Ecto neural progenitor cell (in vitro differentiated cells): ENCODE data around the gene ATP6V0A4.
"Not testable (repeated sequence)": the region's sequence is repeated elsewhere in the genome, so short reads cannot be mapped to it uniquely, and the experiment has no call there.

ENCODE experiments used
- DNase-seq: peaks from one replicate; pipeline ENCODE4 v3.0.0-alpha.2; 2018; ENCODE audit warnings: low spot score

Gene ATP6V0A4

DNA sequence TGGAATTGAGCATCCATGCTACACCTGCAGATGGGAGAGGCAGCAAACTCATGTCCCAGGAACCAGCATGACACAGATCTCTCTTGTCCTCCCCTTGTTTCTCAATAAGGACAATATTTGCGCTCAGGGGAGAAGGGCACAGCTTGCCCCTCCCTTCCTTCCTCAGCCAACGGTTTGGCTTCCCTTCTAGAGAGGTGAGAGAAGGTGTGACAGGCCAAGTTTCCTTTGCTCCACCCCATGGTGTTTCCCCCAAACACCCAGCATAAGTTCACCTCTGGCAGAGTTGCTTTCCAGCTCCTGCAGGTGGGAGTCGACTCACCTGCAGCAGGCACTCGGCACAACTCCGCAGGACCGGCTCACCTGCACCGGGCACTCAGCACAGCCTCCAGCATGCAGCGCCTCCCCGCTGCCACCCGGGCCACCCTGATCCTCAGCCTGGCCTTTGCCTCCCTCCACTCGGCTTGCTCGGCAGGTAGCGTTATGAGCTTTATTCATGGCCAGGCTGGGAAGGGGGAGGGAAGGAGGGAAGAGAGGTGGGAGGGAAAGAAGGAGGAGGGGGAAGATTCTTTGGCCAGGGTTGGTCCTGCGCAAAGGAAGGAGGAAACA, at the start of gene ATP6V0A4, which contains the start of gene TMEM213:
TSS of gene ATP6V0A4 (minus strand) at position 482 of the 606 bp plus-strand sequence. CDS start 26,949 bp downstream, outside the sequence.
TSS of gene TMEM213 (plus strand) at position 280 of the 606 bp plus-strand sequence. CDS start at position 391, 111 bp downstream.
- peak; percentile 59 for DNase-seq

- DNase-seq: no peak
These were observed 47.7 kb upstream of the ATP6V0A4 start for GRCh38 chr7:138845711-138846110.

GRCh38 chr7:138843632-138844580, 45.9 kb upstream of the ATP6V0A4 start:
- no peak for DNase-seq

DNA sequence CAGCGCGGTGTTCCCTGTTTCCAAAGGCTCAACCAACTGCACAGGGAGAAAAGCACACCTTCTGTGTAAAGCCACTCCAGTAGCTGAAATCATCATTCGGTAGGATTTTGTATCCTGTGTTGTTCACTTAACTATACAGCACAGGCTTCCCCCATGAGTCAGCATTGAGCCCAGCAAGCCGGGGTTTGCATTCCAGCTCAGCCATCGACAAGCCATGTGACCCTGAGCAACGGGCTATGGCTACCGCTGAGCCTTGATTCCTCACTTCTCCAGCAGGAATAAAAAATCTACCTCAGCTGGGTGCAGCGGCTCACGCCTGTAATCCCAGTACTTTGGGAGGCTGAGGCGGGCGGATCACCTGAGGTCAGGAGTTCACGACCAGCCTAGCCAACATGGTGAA, 44.1 kb upstream of the ATP6V0A4 start:
- no peak for DNase-seq

DNA sequence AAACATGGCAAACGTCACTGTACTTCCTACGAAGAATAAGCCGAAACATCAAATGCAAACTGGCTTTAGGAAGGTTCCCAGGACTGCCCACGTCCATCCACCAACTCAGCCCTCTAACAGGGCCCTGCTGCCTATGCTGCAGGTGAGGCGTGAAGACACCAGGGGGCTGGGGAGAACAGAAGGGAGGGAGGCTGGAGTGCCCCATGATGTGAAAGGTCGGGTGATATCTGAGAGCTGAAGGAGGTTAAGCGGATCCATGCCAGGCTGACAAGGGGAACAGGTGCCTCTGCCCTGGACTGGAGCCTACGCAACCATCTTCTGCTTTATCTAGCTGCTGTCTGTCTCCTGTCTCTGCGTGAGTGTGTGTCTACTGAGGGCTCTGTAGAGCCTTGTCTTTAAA, 40.2 kb upstream of the ATP6V0A4 start:
- DNase-seq: no peak

GRCh38 chr7:138837627-138838026, 39.6 kb upstream of the ATP6V0A4 start:
- DNase-seq: no peak

GRCh38 chr7:138835087-138835486, 37.1 kb upstream of the ATP6V0A4 start:
- DNase-seq: no peak

- DNase-seq: no peak
These were observed 36.6 kb upstream of the ATP6V0A4 start for GRCh38 chr7:138834583-138834982.

- no peak for DNase-seq
These were observed 35.6 kb upstream of the ATP6V0A4 start for GRCh38 chr7:138833596-138833995.

GRCh38 chr7:138832966-138833365, 35.0 kb upstream of the ATP6V0A4 start:
- DNase-seq: no peak

- DNase-seq: no peak
These were observed 31.3 kb upstream of the ATP6V0A4 start for GRCh38 chr7:138829335-138829734.

- no peak for DNase-seq
These were observed 30.3 kb upstream of the ATP6V0A4 start for GRCh38 chr7:138828302-138828701.

DNA sequence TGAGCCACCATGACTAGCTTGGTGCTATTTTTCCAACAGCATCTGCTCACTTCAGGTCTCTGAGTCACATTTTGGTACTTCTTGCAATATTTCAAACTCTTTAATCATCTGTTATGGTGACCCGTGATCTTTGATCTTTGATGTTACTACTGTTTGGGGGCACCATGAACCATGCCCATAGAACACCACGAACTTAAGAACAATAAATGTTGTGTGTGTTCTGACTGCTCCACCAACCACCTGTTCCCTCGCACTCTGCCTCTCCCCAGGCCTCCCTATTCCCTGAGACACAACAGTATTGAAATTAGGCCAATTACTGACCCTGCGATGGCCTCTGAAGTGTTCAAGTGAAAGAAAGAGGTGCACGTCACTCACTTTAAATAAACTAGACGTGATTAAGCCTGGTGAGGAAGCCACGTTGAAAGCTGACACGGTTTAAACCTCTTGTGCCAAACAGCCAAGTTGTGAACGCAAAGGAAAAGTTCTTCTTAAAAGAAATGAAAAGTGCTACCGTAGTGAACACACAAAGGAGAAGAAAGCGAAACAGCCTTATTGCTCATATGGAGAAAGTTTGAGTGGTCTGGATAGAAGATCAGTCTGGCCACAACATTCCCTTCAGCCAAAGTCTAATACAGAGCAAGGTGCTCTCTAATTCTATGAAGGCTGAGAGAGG, 27.2 kb upstream of the ATP6V0A4 start:
- no peak for DNase-seq

- DNase-seq: no peak
These were observed 25.0 kb upstream of the ATP6V0A4 start for GRCh38 chr7:138822867-138823535.

GRCh38 chr7:138821912-138822311, 23.9 kb upstream of the ATP6V0A4 start:
- DNase-seq: no peak

DNA sequence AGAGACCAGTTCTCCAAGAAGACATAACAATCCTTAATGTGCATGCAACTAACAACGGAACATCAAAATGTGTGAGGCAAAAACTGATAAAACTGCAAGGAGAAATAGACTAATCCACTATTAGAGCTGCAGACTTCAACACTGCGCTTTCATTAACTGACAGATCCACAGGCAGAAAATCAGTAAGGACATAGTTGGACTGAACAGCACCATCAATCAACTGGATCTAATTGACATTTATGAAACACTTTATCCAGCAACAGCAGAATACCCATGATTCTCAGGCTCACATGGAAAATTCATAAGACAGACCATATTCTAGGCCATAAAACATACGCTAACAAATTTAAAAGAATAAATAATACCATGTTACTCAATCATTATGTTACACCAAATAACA, 21.6 kb upstream of the ATP6V0A4 start:
- no peak for DNase-seq

DNA sequence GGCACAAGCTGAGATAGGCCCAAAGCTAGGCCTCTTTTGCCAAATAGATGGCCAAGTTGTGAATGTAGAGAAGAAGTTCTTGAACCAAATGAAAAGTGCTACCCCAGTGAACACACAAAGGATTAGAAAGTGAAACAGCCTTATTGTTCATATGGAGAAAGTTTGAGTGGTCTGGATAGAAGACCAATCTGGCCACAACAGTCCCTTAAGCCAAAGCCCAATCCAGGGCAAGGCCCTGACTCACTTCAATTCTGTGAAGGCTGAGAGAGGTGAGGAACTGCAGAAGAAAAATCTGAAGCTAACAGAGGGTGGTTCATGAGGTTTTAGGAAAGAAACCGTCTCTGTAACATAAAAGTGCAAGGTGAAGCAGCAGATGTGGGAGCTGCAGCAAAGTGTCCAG, 18.7 kb upstream of the ATP6V0A4 start:
- no peak for DNase-seq

DNA sequence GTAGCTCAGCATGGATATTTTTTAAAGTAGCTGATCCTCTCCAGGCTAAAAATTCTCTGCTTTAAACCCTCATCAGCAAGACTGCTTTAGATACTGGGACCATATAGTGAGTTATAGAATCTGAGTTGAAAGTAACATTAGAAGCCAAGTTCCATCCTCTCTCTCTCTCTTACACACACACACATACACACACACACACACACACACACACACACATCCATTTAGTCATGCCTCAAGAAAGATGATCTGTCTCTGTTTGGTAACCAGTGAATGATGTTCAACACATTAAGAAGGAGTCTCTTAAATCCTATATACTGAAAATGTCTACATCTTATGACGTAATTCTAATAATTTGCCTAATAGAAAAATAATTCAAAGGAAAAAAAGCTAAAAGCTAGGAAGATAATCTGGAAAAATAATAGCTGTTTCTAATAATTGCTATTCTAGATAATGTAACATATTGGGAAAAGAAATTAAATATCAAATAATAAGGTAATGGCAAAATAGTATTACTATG, 16.9 kb upstream of the ATP6V0A4 start:
- no peak for DNase-seq

- no peak for DNase-seq
These were observed 15.9 kb upstream of the ATP6V0A4 start for GRCh38 chr7:138813945-138814344.

- not testable (repeated sequence) for DNase-seq
These were observed 13.3 kb upstream of the ATP6V0A4 start for GRCh38 chr7:138811327-138811726.

- DNase-seq: no peak
These were observed 11.3 kb upstream of the ATP6V0A4 start for GRCh38 chr7:138809346-138809745.

DNA sequence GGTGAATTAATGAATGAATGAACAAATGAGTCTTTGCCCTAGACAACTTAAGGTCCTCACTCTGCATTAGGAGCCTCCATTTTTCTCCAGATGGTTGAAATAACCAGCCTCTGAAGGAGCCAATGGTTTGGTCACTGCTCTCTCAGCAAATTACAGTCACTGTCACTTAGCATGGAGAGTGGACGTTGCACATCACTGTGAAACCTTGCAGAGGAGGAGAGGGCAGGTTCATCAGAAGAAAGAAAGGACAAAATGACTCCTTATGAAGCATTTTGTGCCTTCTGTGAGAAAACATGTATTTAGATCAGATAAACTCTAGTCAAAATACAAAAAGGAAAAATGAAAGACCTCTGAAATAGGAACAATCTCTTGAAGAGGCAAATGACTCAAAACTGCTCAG, 6.6 kb upstream of the ATP6V0A4 start:
- DNase-seq: no peak
